Tibial nerve (tissue), 3 donors: Measurements from ENCODE around the gene NKAIN4.

Experiments
- CTCF ChIP-seq, 5 experiments: fragments of 200-600 bp in 3 of 5; fragments of 450-650 bp in 2 of 5; sonication (generic) in 3 of 5; IDR thresholded peaks; one replicate each; pipeline ENCODE4 v1.5.1; 2016 to 2019; ENCODE audit warnings: antibody characterized with exemption in 5 of 5, mild to moderate bottlenecking in 3 of 5, moderate library complexity in 2 of 5
- POLR2A ChIP-seq, 2 donors: fragments of 450-650 bp; IDR thresholded peaks; one replicate each; pipeline ENCODE4 v1.6.1; 2017; ENCODE audit warnings: antibody characterized with exemption in 2 of 2, mild to moderate bottlenecking in 2 of 2, moderate library complexity in 2 of 2

GRCh38 chr20:63218701-63219446 lies 35.4 kb downstream of the NKAIN4 start:
- TF ChIP-seq CTCF (IDR thresholded peaks at IDR 0.05) (no peak), POLR2A (IDR thresholded peaks at IDR 0.05) (no peak)
